Activated CD4-positive, alpha-beta T cell treated with anti-CD3 and anti-CD28 coated beads for 48 hours (primary cell): ENCODE measurements around the gene GINS2.

Source experiments
- DNase-seq: peaks from one replicate; pipeline ENCODE4 v3.0.0-alpha.2; 2020

GINS2 gene

GRCh38 chr16:85637061-85637807 lies 51.5 kb downstream of the GINS2 start:
- no peak for DNase-seq

GRCh38 chr16:85636234-85636812 lies 52.4 kb downstream of the GINS2 start:
- no peak for DNase-seq

- no peak for DNase-seq
Observed at GRCh38 chr16:85635545-85636140, 53.1 kb downstream of the GINS2 start.

- DNase-seq = no peak
Observed at GRCh38 chr16:85634747-85635544, 53.8 kb downstream of the GINS2 start.

GRCh38 chr16:85633888-85634287 lies 54.9 kb downstream of the GINS2 start:
- no peak for DNase-seq

GRCh38 chr16:85633438-85633743 lies 55.4 kb downstream of the GINS2 start:
- DNase-seq = no peak

GRCh38 chr16:85632709-85633437 lies 55.9 kb downstream of the GINS2 start:
- no peak for DNase-seq

- no peak for DNase-seq
Observed at GRCh38 chr16:85631802-85632393, 56.9 kb downstream of the GINS2 start.

- no peak for DNase-seq
Observed at GRCh38 chr16:85631230-85631629, 57.5 kb downstream of the GINS2 start.

GRCh38 chr16:85629853-85630252 lies 58.9 kb downstream of the GINS2 start:
- DNase-seq = no peak

- no peak for DNase-seq
Observed at GRCh38 chr16:85629326-85629725, 59.4 kb downstream of the GINS2 start.

- no peak for DNase-seq
Observed at GRCh38 chr16:85628645-85629044, 60.1 kb downstream of the GINS2 start.

GRCh38 chr16:85628265-85628556 lies 60.5 kb downstream of the GINS2 start:
- DNase-seq = no peak

GRCh38 chr16:85627526-85628264 lies 61.1 kb downstream of the GINS2 start:
- DNase-seq = no peak

- no peak for DNase-seq
Observed at GRCh38 chr16:85627089-85627488, 61.7 kb downstream of the GINS2 start.
